HG03432 (cell line): ENCODE results near the gene SELENOW.
"Not testable (repeated sequence)": the region's sequence is repeated elsewhere in the genome, so short reads cannot be mapped to it uniquely, and the experiment has no call there.

Source experiments
- ATAC-seq: cut with Tn5 transposase; IDR thresholded peaks from one replicate; pipeline ENCODE4 v1.9.1; 2021; ENCODE audit warnings: mild to moderate bottlenecking, moderate library complexity; ENCODE audit not compliant: unreplicated experiment

The SELENOW gene

GRCh38 chr19:47778049-47778953 is at the start of gene SELENOW:
SELENOW (plus strand) TSS chr19:47778703; CDS start chr19:47778786, 83 bp downstream.
- peak; percentile 83 for ATAC-seq

- ATAC-seq, result no peak
Measured at GRCh38 chr19:47729468-47729798, 49.1 kb upstream of the SELENOW start.

- ATAC-seq, result no peak
Measured at GRCh38 chr19:47729799-47730520, 48.5 kb upstream of the SELENOW start.

- ATAC-seq, result no peak
Measured at GRCh38 chr19:47730521-47730889, 48.0 kb upstream of the SELENOW start.

- no peak for ATAC-seq
Measured at GRCh38 chr19:47730910-47731309, 47.6 kb upstream of the SELENOW start.

- no peak for ATAC-seq
Measured at GRCh38 chr19:47735131-47735530, 43.4 kb upstream of the SELENOW start.

- ATAC-seq, result no peak
Measured at GRCh38 chr19:47740866-47741519, 37.5 kb upstream of the SELENOW start.

GRCh38 chr19:47741544-47742140 is 36.9 kb upstream of the SELENOW start:
- ATAC-seq, result no peak

GRCh38 chr19:47742634-47743033 is 35.9 kb upstream of the SELENOW start:
- no peak for ATAC-seq

- peak; percentile 74 for ATAC-seq
Measured at GRCh38 chr19:47745010-47745901, 33.2 kb upstream of the SELENOW start, which contains the start of gene NOP53. NOP53 (plus strand) TSS chr19:47745546; CDS start chr19:47745560, 14 bp downstream.

GRCh38 chr19:47746129-47746528 is 32.4 kb upstream of the SELENOW start:
- ATAC-seq, result not testable (repeated sequence)

GRCh38 chr19:47749326-47749725 is 29.2 kb upstream of the SELENOW start:
- ATAC-seq, result no peak

- ATAC-seq, result no peak
Measured at GRCh38 chr19:47750752-47751151, 27.8 kb upstream of the SELENOW start.

- ATAC-seq, result no peak
Measured at GRCh38 chr19:47752440-47753211, 25.9 kb upstream of the SELENOW start.

GRCh38 chr19:47754206-47755064 is 24.1 kb upstream of the SELENOW start:
- no peak for ATAC-seq

- ATAC-seq, result no peak
Measured at GRCh38 chr19:47755065-47755761, 23.3 kb upstream of the SELENOW start.

GRCh38 chr19:47755762-47756626 is 22.5 kb upstream of the SELENOW start:
- no peak for ATAC-seq
